Muscle of leg (tissue), 11 donors: Measurements from ENCODE around the gene B3GALNT1. TPM values are rescaled to one million over a fixed set of nuclear protein-coding genes. Genes with fewer than 3 reads are reported as not detected.
"Not testable (repeated sequence)": the region's sequence is repeated elsewhere in the genome, so short reads cannot be mapped to it uniquely, and the experiment has no call there.

Experiments used
- DNase-seq: peaks from one replicate; pipeline ENCODE4 v3.0.0; 2013
- H3K27ac ChIP-seq: one replicate; pipeline ENCODE4 v1.5.1; 2013; ENCODE audit warnings: mild to moderate bottlenecking, low read length, control low read depth
- H3K27me3 ChIP-seq: one replicate; pipeline ENCODE4 v1.6.1; 2013; ENCODE audit warnings: low read length; ENCODE audit not compliant: control insufficient read depth, insufficient read depth
- H3K36me3 ChIP-seq: one replicate; pipeline ENCODE4 v1.6.1; 2013; ENCODE audit warnings: low read length; ENCODE audit not compliant: control insufficient read depth, insufficient read depth
- H3K4me1 ChIP-seq: one replicate; pipeline ENCODE4 v1.6.1; 2013; ENCODE audit warnings: low read length; ENCODE audit not compliant: control insufficient read depth, insufficient read depth
- H3K4me3 ChIP-seq: one replicate; pipeline ENCODE4 v1.5.1; 2013; ENCODE audit warnings: low read length, control low read depth
- H3K9me3 ChIP-seq: replicated peaks from 2 replicates; pipeline ENCODE4 v1.6.1; 2013; ENCODE audit warnings: low read depth, low read length; ENCODE audit not compliant: control insufficient read depth
- WGBS: methylation state at CpG from one replicate; pipeline ENCODE4 v1.1.5; 2013; ENCODE audit warnings: missing lambda C conversion rate; ENCODE audit not compliant: insufficient coverage; 5-methylcytosine and 5-hydroxymethylcytosine counted together
- polyA plus RNA-seq, 8 donors: library from polyadenylated mRNA; unstranded; fragments of 120-200 nt; gene quantifications; one replicate each; pipeline versions ENCODE4 v1.2.1 to v1.2.3, GENCODE V29; 2013; ENCODE audit warnings: inconsistent platforms in 1 of 8, low replicate concordance in 1 of 8; ENCODE audit not compliant: insufficient read length in 8 of 8, insufficient read depth in 1 of 8
- total RNA-seq: library from RNA; stranded (reverse); fragments of 120-200 nt; gene quantifications from one replicate; pipeline ENCODE4 v1.2.4, GENCODE V29; 2013

The B3GALNT1 gene
- total and polyA plus RNA-seq, 9 donors = 18.2 to 26.9 (median 20.6) TPM

GRCh38 chr3:161034913-161035550, 70.1 kb downstream of the B3GALNT1 start:
- not testable (repeated sequence) for H3K4me1 ChIP-seq, H3K27me3 ChIP-seq, H3K36me3 ChIP-seq, H3K4me3 ChIP-seq, H3K9me3 ChIP-seq
- DNase-seq = peak; percentile 21
- 51% methylated on average over 3 of the region's 5 CpGs for WGBS
- H3K27ac ChIP-seq = peak overlapping the region; percentile 62

Other genes starting within 250 kb of the B3GALNT1 start
- 35.0 TPM for gene NMD3, start 116.0 kb upstream of the B3GALNT1 start, total RNA-seq
- 10 to 100 TPM; 28.8 to 43.1 (median 37.2) TPM for gene NMD3, start 116.0 kb upstream of the B3GALNT1 start, polyA plus RNA-seq